ENCODE data around the gene FBXW11.

- no peak for TF ChIP-seq CTCF (IDR thresholded peaks at IDR 0.05; ENCODE audit: insufficient read depth, low read depth, low read length)
- TF ChIP-seq EZH2 (IDR thresholded peaks at IDR 0.05; ENCODE audit: insufficient read depth, low read length) = no peak
Observed at GRCh38 chr5:172007175-172008110, 1.0 kb upstream of the FBXW11 start.

Data from astrocyte (in vitro differentiated cells and primary cell).